HG03460 (cell line): Measurements from ENCODE around the gene SAA2.
"Not testable (repeated sequence)": the region's sequence is repeated elsewhere in the genome, so short reads cannot be mapped to it uniquely, and the experiment has no call there.

Experiments
- ATAC-seq: cut with Tn5 transposase; IDR thresholded peaks from one replicate; pipeline ENCODE4 v1.9.1; 2021; ENCODE audit not compliant: unreplicated experiment

Gene SAA2

GRCh38 chr11:18248561-18248960, at the start of gene SAA2:
Gene SAA2, minus strand, starts transcription at chr11:18248668. Its CDS starts 657 bp downstream, at chr11:18248011.
- ATAC-seq, result no peak

DNA sequence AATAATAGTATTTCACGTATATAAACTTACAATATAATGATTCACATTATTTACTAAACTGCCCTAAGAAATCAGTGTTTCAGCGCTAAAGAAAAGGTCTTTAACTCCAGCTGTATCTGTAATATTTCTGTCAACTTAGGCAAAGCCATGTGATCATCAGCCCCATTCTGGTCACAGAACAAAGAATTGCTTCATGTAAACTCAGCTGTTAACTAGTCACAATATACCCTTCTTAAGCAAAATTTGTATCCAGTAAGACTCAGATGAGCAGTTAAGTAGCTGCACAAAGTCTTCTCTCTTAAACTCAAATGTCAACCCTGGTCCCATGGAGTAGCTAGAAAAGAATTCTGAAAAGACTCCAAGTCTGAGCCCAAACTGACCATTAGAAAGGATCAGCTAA, 46.8 kb upstream of the SAA2 start:
- ATAC-seq, result no peak

DNA sequence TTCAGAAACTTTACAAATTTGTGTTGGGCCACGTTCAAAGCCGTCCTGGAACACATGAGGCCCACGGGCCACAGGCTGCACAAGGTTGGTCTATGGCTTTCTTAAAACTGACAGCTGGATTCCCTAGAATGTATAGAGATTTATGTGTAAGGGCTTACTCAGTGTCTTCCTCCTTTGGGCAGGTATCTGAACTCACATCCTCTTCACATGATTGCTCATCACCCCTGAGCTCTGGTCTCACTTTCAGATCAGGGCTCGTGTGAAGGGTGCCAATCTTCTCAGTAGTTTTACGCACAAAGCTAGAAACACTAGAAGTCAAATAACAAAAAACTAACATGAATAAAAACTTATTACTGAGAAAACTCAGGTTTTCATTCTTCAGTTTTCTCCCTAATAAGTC, 46.4 kb upstream of the SAA2 start:
- ATAC-seq, result peak; percentile 84

DNA sequence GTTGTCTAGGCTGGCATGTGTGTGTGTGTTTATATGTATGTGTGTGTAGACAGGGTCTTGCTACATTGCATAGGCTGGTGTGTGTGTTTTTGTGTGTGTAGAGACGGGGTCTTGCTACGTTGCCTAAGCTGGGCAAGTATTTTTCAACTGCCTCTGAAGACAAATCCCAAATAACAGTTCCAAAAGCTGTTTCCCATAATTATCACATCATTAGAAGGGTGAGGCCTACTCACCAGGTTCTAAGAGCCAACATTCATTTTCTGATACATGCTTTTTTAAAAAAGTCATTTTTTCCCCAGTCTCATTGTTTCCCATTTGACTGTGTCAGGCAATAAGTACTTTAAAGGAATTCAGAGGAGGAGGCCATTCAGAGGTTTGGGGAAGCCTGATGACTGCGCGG, 40.4 kb upstream of the SAA2 start:
- ATAC-seq, result no peak

- no peak for ATAC-seq
These were observed 37.4 kb upstream of the SAA2 start for GRCh38 chr11:18285841-18286240.

GRCh38 chr11:18282626-18283025, 34.2 kb upstream of the SAA2 start:
- ATAC-seq, result no peak

- ATAC-seq, result peak; percentile 89
These were observed 32.1 kb upstream of the SAA2 start for GRCh38 chr11:18280438-18281045.

GRCh38 chr11:18277565-18278271, 29.2 kb upstream of the SAA2 start:
- no peak for ATAC-seq

DNA sequence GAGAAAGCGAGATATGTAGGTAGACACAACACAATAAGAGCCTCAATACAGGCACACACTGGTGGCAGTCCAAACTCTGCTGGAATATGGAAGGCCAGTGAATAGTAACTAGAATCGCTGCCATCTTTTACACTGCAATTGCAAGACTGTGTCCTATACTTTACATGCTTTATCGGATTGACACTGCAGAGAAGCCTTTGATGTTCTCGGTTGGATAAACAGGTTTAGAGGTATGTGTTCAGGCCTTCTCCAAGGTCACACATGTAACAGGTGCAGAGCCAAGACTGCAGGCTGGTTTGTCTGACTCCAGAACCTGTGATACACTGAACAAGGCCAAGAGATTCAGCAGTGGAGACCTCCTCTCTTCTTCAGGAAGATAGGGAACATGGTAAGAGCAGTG, 22.7 kb upstream of the SAA2 start:
- ATAC-seq, result no peak

DNA sequence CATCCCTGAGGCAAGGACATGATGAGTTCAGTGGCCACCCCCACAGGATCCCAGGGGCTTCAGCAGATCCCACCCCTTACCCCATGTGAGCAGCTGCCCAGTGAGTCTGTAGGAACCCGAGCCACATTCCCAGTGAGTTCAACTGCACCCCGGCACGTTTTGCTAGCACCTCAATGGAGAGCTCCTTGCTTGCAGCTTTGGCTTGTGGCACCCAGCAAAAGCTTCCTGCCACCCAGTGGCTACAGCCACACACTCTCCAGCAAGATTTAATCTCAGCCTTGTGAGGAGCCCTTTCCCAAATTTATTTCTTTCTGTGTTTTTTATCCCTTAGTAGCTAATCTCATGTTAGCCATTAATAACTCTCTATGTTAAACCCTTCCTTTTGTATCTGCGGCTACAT, 21.6 kb upstream of the SAA2 start:
- no peak for ATAC-seq

DNA sequence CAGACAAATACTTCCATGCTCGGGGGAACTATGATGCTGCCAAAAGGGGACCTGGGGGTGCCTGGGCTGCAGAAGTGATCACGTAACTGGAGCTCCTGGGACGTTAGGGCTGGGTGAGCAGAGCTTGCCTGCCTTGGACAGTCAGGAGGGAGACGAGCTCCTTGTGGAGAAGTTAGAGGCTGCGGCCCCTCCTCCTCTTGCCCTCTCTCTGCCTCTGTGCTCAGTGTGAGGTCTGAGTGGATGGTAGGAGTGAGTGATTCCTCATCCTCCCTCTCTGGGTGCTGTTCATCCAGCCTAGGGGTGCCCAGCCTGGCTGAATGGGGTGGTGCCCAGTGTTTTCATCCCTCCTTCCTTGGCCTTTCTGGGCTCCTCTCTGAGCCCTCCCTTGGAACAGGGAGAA, 20.8 kb upstream of the SAA2 start:
- ATAC-seq, result not testable (repeated sequence)

DNA sequence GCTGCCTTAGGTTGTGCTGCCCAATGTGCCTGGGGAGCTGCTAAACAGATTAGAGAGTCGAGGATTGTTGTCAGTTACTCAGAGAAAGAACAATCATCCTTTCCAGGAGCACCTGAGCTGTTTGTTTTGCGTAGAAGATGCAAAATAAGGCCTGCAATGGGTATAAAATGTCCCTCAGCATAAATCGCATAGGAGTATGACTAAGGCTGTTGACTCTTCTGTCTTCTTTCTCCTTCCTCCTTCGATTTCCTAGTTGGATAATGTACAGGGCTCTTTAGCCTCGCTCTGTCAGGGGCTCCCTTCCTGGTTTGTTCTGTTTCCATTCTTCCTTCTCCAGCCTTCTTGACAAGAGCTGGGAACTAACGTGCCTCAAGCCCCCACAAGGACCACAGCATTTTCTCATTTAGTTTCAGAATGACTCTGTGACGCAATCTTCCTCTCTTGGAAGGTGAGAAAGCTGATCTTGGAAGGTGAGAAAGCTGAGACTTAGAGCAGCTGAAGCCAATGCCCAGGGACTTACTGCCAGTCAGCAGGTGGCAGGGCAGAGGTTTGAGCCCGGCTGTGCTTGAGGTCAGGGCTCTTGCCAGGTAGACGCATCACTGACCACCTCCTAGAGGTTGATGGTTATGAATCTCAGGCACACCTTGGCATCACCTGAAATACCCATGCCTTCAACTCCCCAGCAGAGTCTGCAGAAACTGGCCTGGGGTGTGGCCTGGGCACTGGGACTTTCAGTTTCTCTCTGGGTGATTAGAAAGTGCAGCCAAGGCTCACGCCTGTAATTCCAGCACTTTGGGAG, 19.1 kb upstream of the SAA2 start:
- peak; percentile 64 for ATAC-seq

DNA sequence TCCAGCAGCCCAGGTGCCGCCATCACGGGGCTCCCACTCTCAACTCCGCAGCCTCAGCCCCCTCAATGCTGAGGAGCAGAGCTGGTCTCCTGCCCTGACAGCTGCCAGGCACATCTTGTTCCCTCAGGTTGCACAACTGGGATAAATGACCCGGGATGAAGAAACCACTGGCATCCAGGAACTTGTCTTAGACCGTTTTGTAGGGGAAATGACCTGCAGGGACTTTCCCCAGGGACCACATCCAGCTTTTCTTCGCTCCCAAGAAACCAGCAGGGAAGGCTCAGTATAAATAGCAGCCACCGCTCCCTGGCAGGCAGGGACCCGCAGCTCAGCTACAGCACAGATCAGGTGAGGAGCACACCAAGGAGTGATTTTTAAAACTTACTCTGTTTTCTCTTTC, 17.5 kb upstream of the SAA2 start, which contains the start of gene SAA1:
Gene SAA1 (plus strand): TSS at position 316 of the 400 bp plus-strand sequence. CDS start 624 bp downstream, outside the sequence.
- no peak for ATAC-seq

GRCh38 chr11:18264677-18265555, 16.4 kb upstream of the SAA2 start:
- no peak for ATAC-seq

GRCh38 chr11:18264035-18264434, 15.6 kb upstream of the SAA2 start:
- no peak for ATAC-seq

GRCh38 chr11:18262681-18263350, 14.3 kb upstream of the SAA2 start:
- ATAC-seq, result not testable (repeated sequence)

DNA sequence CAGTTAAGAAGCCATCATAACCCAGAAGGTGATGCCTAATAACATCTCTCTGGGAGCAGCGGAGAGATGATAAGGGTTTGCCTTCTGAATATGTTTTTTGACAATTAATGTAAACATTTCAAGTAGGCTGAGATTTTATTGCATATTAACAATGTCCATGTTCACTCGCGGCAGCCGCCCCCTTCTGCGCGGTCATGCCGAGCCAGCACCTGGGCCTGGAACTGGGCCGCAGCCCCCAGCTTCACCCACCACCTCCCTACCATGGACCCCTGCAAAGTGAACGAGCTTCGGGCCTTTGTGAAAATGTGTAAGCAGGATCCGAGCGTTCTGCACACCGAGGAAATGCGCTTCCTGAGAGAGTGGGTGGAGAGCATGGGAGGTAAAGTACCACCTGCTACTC, 13.3 kb upstream of the SAA2 start:
- ATAC-seq, result no peak

- ATAC-seq, result no peak
These were observed 10.8 kb upstream of the SAA2 start for GRCh38 chr11:18259259-18259658.

GRCh38 chr11:18254781-18255361, 6.4 kb upstream of the SAA2 start:
- ATAC-seq, result no peak

DNA sequence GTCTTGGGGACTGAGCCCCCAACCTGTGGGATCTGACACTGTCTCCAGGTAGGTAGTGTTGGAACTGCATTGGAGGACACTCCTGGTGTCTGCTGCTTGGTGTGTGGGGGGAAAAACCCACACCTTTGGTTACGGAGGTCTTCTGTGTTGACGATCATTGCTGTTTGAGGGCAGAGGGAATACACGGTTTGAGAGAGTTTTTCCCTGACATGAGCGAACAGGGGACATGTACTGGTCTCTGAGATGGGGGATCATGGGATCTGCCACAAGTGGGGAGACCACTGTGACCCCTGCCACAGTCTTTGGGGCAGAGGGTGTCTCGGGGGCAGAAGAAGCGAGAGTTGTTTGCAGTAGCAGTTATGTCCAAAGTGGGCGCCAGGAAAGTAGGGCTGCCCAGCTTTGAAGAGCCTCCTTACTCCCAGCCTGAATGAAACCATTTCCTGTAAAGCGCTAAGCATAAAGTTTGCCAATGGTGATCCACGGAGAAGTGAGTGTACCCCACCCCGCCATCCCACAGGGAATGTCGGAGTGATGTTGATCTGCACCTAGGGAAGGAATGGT, 5.4 kb upstream of the SAA2 start:
- no peak for ATAC-seq
